Prostate gland (tissue), 2 donors: ENCODE results near the gene PTGER2. TPM values are rescaled to one million over a fixed set of nuclear protein-coding genes. Genes with fewer than 3 reads are reported as not detected.
A peak's percentile ranks its signal among the peaks of the same experiment; 100 is the strongest.

Source experiments
- DNase-seq: peaks from one replicate; pipeline ENCODE4 v3.0.0-alpha.2; 2019; ENCODE audit warnings: low spot score
- H3K27ac ChIP-seq, 2 donors: fragments of 200-600 bp; sonication (generic); 2 replicates each; pipeline ENCODE4 v1.5.1; 2017 to 2019
- H3K27me3 ChIP-seq: fragments of 200-600 bp; sonication (generic); replicated peaks from 2 replicates; pipeline ENCODE4 v1.5.1; 2019; ENCODE audit not compliant: insufficient read depth
- H3K36me3 ChIP-seq, 2 donors: fragments of 200-600 bp; sonication (generic); 1 replicate in 1 of 2; 2 replicates in 1 of 2; pipeline versions ENCODE4 v1.5.1 to v1.8.1; 2017 to 2019
- H3K4me1 ChIP-seq: fragments of 200-600 bp; sonication (generic); replicated peaks from 2 replicates; pipeline ENCODE4 v1.5.1; 2019
- H3K4me3 ChIP-seq, 2 donors: fragments of 200-600 bp; sonication (generic); 2 replicates each; pipeline ENCODE4 v1.5.1; 2017 to 2019
- H3K9me3 ChIP-seq: fragments of 200-600 bp; sonication (generic); 2 replicates; pipeline ENCODE4 v1.5.1; 2017
- POLR2A ChIP-seq: fragments of 450-650 bp; IDR thresholded peaks from one replicate; pipeline ENCODE4 v1.6.1; 2016; ENCODE audit warnings: antibody characterized with exemption, mild to moderate bottlenecking
- POLR2AphosphoS5 ChIP-seq: sonication (generic); formaldehyde crosslinking; IDR thresholded peaks from one replicate; pipeline ENCODE4 v1.6.1; 2017; ENCODE audit warnings: antibody characterized with exemption
- WGBS: methylation state at CpG from one replicate; pipeline ENCODE4 v1.1.5; 2018; 5-methylcytosine and 5-hydroxymethylcytosine counted together
- intact Hi-C: fragments of 100-400 bp; cut with DNase I; formaldehyde crosslinking; loops from one replicate; pipeline ENCODE4 v1.14.2; 2022
- total RNA-seq, 2 donors: library from RNA; depleted of rRNA; stranded (reverse); fragments of >200 nt; gene quantifications; one replicate each; pipeline ENCODE4 v1.1.0, GENCODE V29; 2016
- TF ChIP-seq, protein P1 (sequence below), 4 experiments: fragments of 200-600 bp in 2 of 4; fragments of 450-650 bp in 2 of 4; sonication (generic) in 2 of 4; IDR thresholded peaks; 1 replicate in 3 of 4; 2 replicates in 1 of 4; pipeline ENCODE4 v1.5.1; 2016 to 2019; ENCODE audit warnings: antibody characterized with exemption in 4 of 4, mild to moderate bottlenecking in 2 of 4, moderate library complexity in 2 of 4

Gene PTGER2
- total RNA-seq, 2 donors from 2014 or later, result 5.4 to 8.9 TPM

DNA sequence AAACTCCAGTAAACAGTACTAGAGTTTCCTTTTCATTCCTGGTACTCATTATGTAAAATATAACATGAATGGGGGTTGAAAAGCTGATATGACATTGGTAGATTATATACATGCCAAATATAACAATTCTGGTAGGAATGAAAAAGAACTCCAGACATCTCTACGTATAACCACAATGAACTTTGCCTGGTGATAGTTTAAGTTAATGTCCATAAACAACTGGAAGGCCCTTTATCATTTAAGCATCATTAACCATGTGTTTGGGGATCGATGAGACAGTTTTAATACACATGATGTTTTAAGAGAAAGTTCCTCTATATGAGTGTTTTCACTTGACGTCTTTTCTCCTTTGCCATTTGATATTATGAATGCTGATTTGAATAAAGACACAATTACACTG is 5.8 kb downstream of the PTGER2 start:
- H3K27me3 ChIP-seq, result no peaks in the 10 kb centered on the region

GRCh38 chr14:52325126-52325525 is 11.0 kb downstream of the PTGER2 start:
- Histone ChIP-seq H3K36me3 (no peaks in the 10 kb centered on the region), H3K9me3 (no peaks in the 10 kb centered on the region), H3K4me1 (peaks cover 2% of the 10 kb centered on the region), H3K27me3 (no peaks in the 10 kb centered on the region), H3K27ac (no peak overlapping the region), H3K4me3 (no peak overlapping the region)
- TF ChIP-seq POLR2A, result no peak
- TF ChIP-seq POLR2AphosphoS5, result no peak
- TF ChIP-seq, protein P1, sequence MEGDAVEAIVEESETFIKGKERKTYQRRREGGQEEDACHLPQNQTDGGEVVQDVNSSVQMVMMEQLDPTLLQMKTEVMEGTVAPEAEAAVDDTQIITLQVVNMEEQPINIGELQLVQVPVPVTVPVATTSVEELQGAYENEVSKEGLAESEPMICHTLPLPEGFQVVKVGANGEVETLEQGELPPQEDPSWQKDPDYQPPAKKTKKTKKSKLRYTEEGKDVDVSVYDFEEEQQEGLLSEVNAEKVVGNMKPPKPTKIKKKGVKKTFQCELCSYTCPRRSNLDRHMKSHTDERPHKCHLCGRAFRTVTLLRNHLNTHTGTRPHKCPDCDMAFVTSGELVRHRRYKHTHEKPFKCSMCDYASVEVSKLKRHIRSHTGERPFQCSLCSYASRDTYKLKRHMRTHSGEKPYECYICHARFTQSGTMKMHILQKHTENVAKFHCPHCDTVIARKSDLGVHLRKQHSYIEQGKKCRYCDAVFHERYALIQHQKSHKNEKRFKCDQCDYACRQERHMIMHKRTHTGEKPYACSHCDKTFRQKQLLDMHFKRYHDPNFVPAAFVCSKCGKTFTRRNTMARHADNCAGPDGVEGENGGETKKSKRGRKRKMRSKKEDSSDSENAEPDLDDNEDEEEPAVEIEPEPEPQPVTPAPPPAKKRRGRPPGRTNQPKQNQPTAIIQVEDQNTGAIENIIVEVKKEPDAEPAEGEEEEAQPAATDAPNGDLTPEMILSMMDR (IDR thresholded peaks at IDR 0.05), result no peak
- intact Hi-C loops, result no loop called here
- DNase-seq, result no peak
- WGBS, result 77% methylated on average over 3 of the region's 3 CpGs

More for the DNA sequence above, 5.8 kb downstream of the PTGER2 start:
- 73% methylated on average over 3 of the region's 3 CpGs for WGBS
- TF ChIP-seq POLR2AphosphoS5 (no peak), POLR2A (no peak)
- TF ChIP-seq, protein P1 (IDR thresholded peaks at IDR 0.05), result no peak
- H3K9me3 ChIP-seq, result no peaks in the 10 kb centered on the region
- H3K4me3 ChIP-seq, result no peak overlapping the region
- intact Hi-C loops, result loop anchor here (10.0 kb wide), 2 partner anchors 85 to 635 kb away; partner anchors contain the start of gene FERMT2
- no peaks in the 10 kb centered on the region for H3K36me3 ChIP-seq
- no peak for DNase-seq
- no peak overlapping the region for H3K27ac ChIP-seq
- no peaks in the 10 kb centered on the region for H3K4me1 ChIP-seq

- Histone ChIP-seq H3K4me1 (peaks cover 2% of the 10 kb centered on the region), H3K36me3 (no peaks in the 10 kb centered on the region), H3K27me3 (no peaks in the 10 kb centered on the region), H3K27ac (no peak overlapping the region), H3K9me3 (no peaks in the 10 kb centered on the region), H3K4me3 (no peak overlapping the region)
- TF ChIP-seq POLR2AphosphoS5, result peak; percentile 18
- TF ChIP-seq POLR2A, result no peak
- WGBS, result 52% methylated on average over 3 of the region's 3 CpGs
- no peak for DNase-seq
- intact Hi-C loops, result no loop called here
These were observed 11.5 kb downstream of the PTGER2 start for GRCh38 chr14:52325630-52326029.

- DNase-seq, result no peak
- 51% methylated on average over 4 of the region's 4 CpGs for WGBS
- no peaks in the 10 kb centered on the region for H3K9me3 ChIP-seq
- no peak overlapping the region for H3K4me3 ChIP-seq
- intact Hi-C loops, result no loop called here
- peaks cover 2% of the 10 kb centered on the region for H3K4me1 ChIP-seq
- no peaks in the 10 kb centered on the region for H3K27me3 ChIP-seq
- no peaks in the 10 kb centered on the region for H3K36me3 ChIP-seq
- H3K27ac ChIP-seq, result peak overlapping the region in 1 of 2 donors; percentile 9
- no peak for TF ChIP-seq POLR2A
These were observed 13.5 kb downstream of the PTGER2 start for GRCh38 chr14:52327374-52328226.

GRCh38 chr14:52328276-52328675 is 14.2 kb downstream of the PTGER2 start:
- Histone ChIP-seq H3K9me3 (no peaks in the 10 kb centered on the region), H3K4me1 (peaks cover 2% of the 10 kb centered on the region), H3K27me3 (no peaks in the 10 kb centered on the region), H3K4me3 (no peak overlapping the region), H3K27ac (no peak overlapping the region), H3K36me3 (no peaks in the 10 kb centered on the region)
- no peak for TF ChIP-seq POLR2AphosphoS5
- TF ChIP-seq POLR2A, result no peak
- TF ChIP-seq, protein P1 (IDR thresholded peaks at IDR 0.05), result no peak
- no peak for DNase-seq
- intact Hi-C loops, result no loop called here
